IPS-18c (cell line): ENCODE measurements around the gene BAIAP2.
"Not testable (repeated sequence)": the region's sequence is repeated elsewhere in the genome, so short reads cannot be mapped to it uniquely, and the experiment has no call there.

Experiments used
- H3K4me3 ChIP-seq: 2 replicates; pipeline ENCODE4 v1.7.0; 2013; ENCODE audit warnings: low read depth, mild to moderate bottlenecking, low read length, moderate library complexity; ENCODE audit not compliant: insufficient read depth
- H3K9me3 ChIP-seq: one replicate; pipeline ENCODE4 v1.6.1; 2013; ENCODE audit warnings: mild to moderate bottlenecking, low read length, moderate library complexity; ENCODE audit not compliant: control insufficient read depth, insufficient read depth

Gene BAIAP2

DNA sequence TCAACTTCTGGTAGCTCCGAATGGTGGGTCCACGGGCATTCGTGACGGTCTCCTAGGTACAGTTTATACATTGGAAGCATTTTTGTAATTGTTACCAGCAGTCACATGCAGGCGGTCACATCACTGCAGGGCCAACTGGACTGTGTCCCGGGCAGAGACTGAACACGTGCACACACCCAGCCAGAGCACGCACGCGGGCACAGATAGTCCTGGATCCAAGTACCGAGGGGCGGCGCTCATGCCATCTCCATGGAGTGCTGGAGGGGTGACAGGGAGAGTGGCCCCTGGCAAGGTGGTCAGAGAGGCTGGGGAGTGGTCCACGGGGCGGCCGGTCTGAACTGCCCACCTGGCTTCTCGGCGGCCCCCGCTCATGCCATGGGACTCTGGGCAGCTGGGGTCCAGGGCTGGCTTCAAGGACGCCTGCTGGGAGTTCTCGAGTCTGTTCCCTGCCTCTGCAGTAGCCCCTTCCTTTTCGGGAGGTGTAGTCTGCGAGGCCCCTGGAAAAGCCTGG lies 34.2 kb downstream of the BAIAP2 start:
- Histone ChIP-seq H3K4me3 (no peak overlapping the region), H3K9me3 (no peaks in the 10 kb centered on the region)

- no peak overlapping the region for H3K4me3 ChIP-seq
- H3K9me3 ChIP-seq = no peaks in the 10 kb centered on the region
Observed at GRCh38 chr17:81070541-81071246, 35.7 kb downstream of the BAIAP2 start.

GRCh38 chr17:81071761-81072741 lies 37.1 kb downstream of the BAIAP2 start:
- Histone ChIP-seq H3K4me3 (no peak overlapping the region), H3K9me3 (no peaks in the 10 kb centered on the region)

DNA sequence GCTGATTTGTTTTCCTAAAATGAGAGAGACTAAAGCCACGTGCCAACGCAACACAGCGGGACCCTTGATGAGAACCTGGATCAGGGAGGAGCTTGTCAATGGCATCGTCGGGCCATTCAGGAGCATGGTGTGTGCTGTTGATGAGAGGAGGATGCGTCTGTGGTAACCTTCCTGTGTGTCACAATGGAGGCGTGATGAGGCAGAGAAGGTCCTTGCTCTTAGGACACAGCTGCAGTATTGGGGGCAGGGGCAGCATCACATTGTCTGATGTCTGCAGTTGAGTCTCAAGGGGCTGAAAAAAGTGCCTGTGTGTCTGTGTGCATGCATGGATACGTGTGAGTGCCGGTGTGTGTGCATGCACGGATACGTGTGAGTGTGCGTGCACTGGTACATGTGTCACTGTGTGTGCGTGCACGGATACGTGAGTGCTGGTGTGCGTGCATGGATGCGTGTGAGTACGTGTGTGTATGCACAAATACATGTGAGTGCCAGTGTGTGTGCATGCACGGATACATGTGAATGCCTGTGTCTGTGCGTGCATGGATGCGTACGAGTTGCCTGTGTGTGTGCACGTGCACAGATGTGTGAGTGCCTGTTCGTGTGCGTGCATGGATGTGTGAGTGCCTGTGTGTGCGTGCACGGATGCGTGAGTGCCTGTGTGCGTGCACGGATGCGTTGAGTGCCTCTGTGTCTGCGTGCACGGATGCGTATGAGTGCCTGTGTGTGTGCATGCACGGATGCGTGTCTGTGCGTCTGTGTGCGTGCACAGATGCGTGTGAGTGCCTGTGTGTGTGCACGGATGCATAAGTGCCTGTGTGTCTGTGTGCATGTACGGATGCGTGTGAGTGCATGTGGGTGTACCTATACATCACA lies 39.3 kb downstream of the BAIAP2 start:
- Histone ChIP-seq H3K4me3 (no peak overlapping the region), H3K9me3 (no peaks in the 10 kb centered on the region)

GRCh38 chr17:81074875-81075274 lies 39.9 kb downstream of the BAIAP2 start:
- H3K9me3 ChIP-seq = no peaks in the 10 kb centered on the region

GRCh38 chr17:81075307-81075706 lies 40.4 kb downstream of the BAIAP2 start:
- no peaks in the 10 kb centered on the region for H3K9me3 ChIP-seq

More at GRCh38 chr17:81074875-81075274, 39.9 kb downstream of the BAIAP2 start:
- H3K4me3 ChIP-seq = no peak overlapping the region

DNA sequence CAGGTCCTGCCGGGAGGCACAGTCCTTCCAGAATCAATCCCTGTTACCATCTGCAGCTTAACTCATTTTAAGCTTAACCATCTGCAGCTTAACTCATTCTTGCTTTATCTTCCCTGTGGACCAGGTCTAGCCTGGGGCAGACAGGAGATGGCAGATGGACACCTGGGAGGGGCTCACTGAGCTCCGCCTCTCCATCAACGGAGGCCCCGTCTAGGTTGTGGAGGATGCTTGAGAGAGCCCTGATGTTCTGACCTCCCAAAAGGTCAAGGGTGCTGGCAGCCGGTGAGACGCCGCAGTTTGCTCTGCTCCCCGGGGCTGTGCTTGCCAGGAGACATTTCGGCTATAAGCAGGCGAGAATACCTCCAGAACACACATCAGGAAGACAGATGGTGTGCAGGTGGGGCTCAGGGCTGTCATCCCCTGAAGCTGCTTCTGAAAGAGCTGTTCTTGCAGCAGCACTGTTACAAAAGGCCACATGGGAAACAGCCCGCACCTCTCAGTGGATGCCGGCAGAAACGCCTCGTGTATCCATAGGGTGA lies 41.3 kb downstream of the BAIAP2 start:
- H3K9me3 ChIP-seq = no peaks in the 10 kb centered on the region

More at GRCh38 chr17:81075307-81075706, 40.4 kb downstream of the BAIAP2 start:
- H3K4me3 ChIP-seq = no peak overlapping the region

DNA sequence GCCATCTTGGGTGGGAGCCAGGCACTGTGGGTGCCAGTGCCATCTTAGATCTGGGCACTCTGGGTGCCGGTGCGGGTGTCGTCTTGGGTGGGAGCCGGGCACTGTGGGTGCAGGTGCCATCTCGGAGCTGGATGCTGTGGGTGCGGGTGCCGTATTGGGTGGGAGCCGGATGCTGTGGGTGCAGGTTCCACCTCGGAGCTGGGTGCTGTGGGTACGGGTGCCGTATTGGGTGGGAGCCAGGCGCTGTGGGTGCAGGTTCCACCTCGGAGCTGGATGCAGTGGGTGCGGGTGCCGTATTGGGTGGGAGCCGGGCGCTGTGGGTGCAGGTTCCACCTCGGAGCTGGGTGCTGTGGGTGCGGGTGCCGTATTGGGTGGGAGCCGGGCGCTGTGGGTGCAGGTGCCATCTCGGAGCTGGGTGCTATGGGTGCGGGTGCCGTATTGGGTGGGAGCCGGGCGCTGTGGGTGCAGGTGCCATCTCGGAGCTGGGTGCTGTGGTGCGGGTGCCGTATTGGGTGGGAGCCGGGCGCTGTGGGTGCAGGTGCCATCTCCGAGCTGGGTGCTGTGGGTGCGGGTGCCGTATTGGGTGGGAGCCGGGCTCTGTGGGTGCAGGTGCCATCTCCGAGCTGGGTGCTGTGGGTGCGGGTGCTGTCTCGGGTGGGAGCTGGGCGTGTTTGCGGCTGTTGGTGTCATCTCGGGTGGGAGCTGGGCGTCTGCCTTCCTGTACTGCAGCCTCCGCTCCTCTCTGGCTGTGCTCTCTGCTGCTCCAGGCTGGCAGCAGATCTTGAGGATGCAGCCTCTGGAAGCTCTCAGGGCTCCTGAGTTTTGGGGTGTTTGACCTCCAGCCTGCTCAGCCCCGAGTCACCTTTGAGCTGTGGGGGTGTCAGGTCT lies 43.3 kb downstream of the BAIAP2 start:
- not testable (repeated sequence) for H3K4me3 ChIP-seq

More for the DNA sequence above, 41.3 kb downstream of the BAIAP2 start:
- no peak overlapping the region for H3K4me3 ChIP-seq

DNA sequence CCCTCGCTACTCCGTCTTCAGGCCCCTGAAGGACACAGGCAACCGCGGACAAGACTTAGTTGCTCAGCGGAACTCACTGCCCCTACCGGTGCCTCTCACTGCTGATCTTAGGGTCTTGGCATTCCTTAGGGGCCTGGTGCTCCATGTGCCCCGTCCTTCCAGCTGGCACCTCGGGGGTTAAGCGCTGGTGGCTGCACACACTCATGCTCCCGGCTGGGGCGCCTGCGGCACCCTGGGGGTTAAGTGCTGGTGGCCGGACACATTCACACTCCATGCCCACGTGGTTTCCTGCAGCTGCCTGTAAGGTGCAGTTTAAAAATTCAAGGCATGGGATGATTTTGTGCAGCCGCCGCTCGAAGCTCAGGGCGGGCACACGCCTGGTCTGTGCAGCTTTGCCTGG lies 45.1 kb downstream of the BAIAP2 start:
- Histone ChIP-seq H3K9me3 (no peaks in the 10 kb centered on the region), H3K4me3 (no peak overlapping the region)

More for the DNA sequence above, 43.3 kb downstream of the BAIAP2 start:
- not testable (repeated sequence) for H3K9me3 ChIP-seq

DNA sequence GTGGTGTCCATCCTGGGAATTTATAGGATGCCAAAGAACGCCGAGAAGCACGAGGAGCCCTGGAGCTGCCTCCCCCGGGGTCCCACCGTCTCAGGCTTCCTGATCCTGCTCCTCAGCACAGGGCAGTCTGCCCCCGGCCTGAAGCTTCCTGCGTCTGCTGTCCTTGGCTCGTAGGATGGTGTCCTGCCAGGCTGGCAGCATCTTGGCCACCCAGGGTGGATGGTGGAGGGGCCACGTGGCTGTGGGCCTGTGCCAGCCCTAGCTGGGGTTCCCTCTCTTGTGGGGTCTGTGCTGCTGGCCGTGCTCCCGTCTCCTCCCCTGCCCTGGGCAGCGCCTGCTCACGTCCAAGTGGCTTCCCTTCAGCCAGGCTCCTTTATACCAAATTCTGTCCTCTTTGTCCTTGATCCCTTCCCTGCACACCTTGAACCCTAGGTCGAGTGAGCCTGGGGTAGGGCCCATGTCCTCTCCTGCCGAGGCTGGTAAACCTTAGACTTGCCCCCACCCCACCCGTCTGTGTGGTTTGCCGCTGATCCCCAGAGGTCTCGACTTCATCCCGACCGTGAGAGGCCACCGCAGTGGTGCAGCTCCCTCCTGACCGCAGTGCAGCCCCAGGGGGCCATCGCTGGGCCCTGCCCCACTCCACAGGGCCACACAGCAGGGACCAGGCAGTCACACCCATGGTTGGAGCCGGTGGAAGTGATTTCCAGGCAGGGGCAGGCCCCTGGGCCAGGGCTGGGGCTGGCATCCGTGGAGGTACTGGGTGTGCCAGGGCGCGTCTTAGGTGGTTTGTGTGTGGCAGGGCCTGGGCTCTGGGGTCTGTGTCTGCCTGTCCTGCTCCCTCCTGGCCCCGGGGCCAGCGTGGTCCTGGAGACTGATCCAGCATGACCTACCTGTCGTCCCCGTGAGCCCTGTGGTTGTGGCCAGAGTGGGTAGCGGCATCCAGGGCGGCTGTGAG lies 46.5 kb downstream of the BAIAP2 start:
- Histone ChIP-seq H3K9me3 (no peaks in the 10 kb centered on the region), H3K4me3 (no peak overlapping the region)

DNA sequence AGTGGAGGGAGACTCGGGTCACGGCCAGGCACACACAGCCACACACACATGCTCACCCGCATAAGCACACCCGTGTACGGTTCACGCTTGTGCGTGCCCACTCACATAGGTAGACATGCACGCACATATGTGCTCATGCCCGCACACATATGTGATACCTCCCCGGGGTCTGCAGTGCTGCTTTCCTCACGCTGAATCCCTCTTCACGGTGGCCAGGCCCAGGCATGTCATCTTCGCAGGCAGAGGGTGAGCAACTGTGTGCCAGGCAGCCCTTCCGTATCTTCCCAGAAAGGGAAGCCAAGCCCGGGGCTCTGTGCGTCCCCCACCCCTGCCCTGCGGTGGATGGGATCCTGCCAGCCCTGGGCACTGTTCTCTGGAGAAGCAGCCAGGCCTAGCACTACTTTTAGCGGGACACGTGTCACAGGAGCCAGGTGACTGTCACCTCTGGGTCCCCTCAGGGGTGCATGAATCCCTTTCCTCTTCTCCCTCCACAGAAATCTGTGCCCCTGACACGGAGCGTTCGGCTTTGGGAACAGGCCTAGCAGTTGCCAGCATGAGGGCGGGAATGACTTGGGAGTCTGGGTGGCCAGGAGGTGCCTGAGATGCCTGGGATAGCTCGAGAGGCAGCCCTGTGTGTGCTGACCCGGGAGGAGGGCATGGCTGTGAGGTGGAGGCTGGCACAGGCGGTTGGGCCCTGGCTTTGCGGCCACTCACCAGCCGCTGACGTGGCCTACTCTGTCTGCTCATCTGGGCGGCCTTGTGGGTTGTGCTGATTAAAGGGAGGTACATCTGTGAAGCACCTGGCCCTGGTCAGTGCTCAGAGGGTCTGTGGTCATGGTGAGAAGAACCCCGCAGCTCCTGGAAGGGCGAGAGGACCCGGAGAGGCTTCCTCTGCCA lies 47.5 kb downstream of the BAIAP2 start:
- H3K9me3 ChIP-seq = no peaks in the 10 kb centered on the region
- no peak overlapping the region for H3K4me3 ChIP-seq

GRCh38 chr17:81083125-81083765 lies 48.3 kb downstream of the BAIAP2 start:
- Histone ChIP-seq H3K9me3 (no peaks in the 10 kb centered on the region), H3K4me3 (no peak overlapping the region)

DNA sequence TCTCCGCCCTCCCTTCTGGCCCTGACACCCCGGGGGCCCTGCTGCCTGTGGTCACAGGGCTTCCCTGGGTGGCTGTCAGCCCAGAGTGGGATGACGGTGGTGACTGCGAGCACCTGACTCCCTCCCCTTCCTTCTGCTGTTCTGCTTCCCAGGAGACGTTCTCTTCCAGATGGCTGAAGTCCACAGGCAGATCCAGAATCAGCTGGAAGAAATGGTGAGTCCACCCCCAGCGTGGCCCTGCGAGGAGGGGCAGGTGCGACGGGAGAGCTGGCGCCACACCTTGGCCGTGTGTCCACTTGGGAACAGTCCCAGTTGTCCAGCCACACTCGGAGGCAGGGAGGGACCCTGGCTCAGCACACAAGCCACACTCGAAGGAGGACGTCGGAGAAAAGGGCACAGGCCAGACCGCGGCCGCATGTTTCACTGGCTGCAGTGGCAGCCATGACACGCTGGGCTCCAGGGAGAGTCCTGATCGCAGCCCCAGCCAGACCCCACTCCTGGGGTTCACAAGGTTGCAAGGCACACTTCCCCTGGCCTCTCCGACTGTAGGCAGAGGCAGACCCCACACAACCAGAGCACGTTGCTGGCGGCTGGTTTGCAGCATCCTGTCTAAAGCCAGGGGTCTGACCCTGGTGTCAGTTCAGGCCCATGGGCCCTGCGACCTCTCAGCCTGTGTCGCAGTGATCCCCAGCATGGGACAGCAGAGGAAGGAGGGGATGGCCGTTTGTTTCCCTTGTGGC lies 49.9 kb downstream of the BAIAP2 start:
- H3K4me3 ChIP-seq = no peak overlapping the region
- H3K9me3 ChIP-seq = no peaks in the 10 kb centered on the region
